Neutrophil (primary cell): ENCODE results near the gene LNPEP.

Experiments used
- H3K27ac ChIP-seq: fragments of 200-600 bp; sonication (generic); 2 replicates; pipeline ENCODE4 v1.5.1; 2016; ENCODE audit warnings: mild to moderate bottlenecking, moderate library complexity
- H3K27me3 ChIP-seq: fragments of 200-600 bp; sonication (generic); 2 replicates; pipeline ENCODE4 v1.6.0; 2016; ENCODE audit warnings: mild to moderate bottlenecking
- H3K36me3 ChIP-seq: fragments of 200-600 bp; sonication (generic); 2 replicates; pipeline ENCODE4 v1.5.1; 2017
- H3K4me1 ChIP-seq, 2 experiments: fragments of 200-600 bp in 1 of 2; sonication (generic) in 1 of 2; 1 replicate in 1 of 2; 2 replicates in 1 of 2; pipeline versions ENCODE4 v1.5.1 to v1.6.1; 2013 to 2016; ENCODE audit warnings: low read depth in 1 of 2, low read length in 1 of 2, mild to moderate bottlenecking in 1 of 2, moderate library complexity in 1 of 2; ENCODE audit not compliant: control insufficient read depth in 1 of 2, insufficient read depth in 1 of 2
- H3K4me3 ChIP-seq, 2 experiments: fragments of 200-600 bp in 1 of 2; sonication (generic) in 1 of 2; 1 replicate in 1 of 2; 2 replicates in 1 of 2; pipeline ENCODE4 v1.5.1; 2013 to 2016; ENCODE audit warnings: low read depth in 1 of 2, low read length in 1 of 2, mild to moderate bottlenecking in 1 of 2, moderate library complexity in 1 of 2
- H3K9me3 ChIP-seq: fragments of 200-600 bp; sonication (generic); 2 replicates; pipeline ENCODE4 v1.5.1; 2016
- TF ChIP-seq, protein P1 (sequence below): fragments of 200-600 bp; sonication (generic); IDR thresholded peaks from 2 replicates; pipeline ENCODE4 v1.5.1; 2016; ENCODE audit warnings: antibody characterized with exemption

LNPEP gene

DNA sequence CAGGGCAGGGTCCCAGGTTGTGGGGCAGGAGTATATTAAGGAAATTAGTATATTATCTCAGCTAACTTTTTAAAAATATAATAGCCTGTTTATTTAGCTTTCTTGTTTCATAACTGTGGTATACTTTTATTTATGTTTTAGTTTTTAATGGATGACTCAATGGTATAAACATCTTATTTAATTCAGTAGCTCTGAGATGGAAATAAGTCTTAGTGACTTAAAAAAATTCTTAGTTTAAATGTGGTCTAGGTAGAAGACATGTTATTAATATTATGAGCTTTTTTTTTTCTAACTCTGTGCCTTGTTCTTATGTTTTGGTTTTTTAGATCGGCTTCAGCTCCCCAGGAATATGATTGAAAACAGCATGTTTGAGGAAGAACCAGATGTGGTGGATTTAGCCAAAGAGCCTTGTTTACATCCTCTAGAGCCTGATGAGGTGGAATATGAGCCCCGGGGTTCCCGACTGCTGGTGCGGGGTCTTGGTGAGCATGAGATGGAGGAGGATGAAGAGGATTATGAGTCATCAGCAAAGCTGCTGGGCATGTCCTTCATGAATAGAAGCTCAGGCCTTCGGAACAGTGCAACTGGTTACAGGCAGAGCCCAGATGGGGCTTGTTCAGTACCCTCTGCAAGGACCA, 43.1 kb downstream of the LNPEP start:
- Histone ChIP-seq H3K4me3 (no peak overlapping the region), H3K9me3 (no peaks in the 10 kb centered on the region), H3K27me3 (no peaks in the 10 kb centered on the region), H3K27ac (no peak overlapping the region), H3K36me3 (peaks cover 15% of the 10 kb centered on the region), H3K4me1 (no peaks in the 10 kb centered on the region)
- TF ChIP-seq, protein P1, sequence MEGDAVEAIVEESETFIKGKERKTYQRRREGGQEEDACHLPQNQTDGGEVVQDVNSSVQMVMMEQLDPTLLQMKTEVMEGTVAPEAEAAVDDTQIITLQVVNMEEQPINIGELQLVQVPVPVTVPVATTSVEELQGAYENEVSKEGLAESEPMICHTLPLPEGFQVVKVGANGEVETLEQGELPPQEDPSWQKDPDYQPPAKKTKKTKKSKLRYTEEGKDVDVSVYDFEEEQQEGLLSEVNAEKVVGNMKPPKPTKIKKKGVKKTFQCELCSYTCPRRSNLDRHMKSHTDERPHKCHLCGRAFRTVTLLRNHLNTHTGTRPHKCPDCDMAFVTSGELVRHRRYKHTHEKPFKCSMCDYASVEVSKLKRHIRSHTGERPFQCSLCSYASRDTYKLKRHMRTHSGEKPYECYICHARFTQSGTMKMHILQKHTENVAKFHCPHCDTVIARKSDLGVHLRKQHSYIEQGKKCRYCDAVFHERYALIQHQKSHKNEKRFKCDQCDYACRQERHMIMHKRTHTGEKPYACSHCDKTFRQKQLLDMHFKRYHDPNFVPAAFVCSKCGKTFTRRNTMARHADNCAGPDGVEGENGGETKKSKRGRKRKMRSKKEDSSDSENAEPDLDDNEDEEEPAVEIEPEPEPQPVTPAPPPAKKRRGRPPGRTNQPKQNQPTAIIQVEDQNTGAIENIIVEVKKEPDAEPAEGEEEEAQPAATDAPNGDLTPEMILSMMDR = no peak

DNA sequence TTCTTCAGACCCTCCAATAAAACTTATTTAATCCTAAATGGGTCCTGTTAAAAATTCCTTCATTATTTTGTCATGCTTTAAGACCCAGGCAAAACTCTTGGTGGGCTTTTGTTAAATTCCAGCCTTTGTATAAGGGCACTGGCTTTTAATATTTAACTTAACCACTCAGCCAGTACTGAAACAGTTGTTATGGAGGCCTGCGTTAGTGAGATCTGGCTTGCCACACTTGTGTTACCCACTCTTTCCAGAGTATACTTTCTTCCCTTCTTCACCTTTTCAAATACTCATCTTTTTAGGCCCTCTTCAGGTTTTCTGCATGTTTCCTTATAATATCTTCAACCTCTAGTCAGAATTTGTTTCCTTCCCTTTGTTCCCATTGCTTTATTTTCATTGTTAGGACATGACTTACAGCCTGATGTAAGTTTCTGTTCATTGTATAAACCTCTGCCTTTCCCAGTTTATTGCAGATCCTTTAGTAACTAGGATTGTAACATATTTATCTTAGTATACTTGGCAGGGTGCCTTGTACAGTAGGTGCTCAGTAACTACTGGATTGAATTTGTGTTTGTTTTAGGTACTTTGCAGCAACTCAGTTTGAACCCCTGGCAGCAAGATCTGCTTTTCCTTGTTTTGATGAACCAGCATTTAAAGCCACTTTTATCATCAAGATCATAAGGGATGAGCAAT, 48.8 kb downstream of the LNPEP start:
- peaks cover 29% of the 10 kb centered on the region for H3K36me3 ChIP-seq
- H3K4me1 ChIP-seq = peaks cover 0 to 4% of the 10 kb centered on the region in 2 experiments
- H3K27ac ChIP-seq = no peak overlapping the region
- H3K9me3 ChIP-seq = no peaks in the 10 kb centered on the region
- H3K4me3 ChIP-seq = no peak overlapping the region
- no peaks in the 10 kb centered on the region for H3K27me3 ChIP-seq
- TF ChIP-seq, protein P1 = no peak

DNA sequence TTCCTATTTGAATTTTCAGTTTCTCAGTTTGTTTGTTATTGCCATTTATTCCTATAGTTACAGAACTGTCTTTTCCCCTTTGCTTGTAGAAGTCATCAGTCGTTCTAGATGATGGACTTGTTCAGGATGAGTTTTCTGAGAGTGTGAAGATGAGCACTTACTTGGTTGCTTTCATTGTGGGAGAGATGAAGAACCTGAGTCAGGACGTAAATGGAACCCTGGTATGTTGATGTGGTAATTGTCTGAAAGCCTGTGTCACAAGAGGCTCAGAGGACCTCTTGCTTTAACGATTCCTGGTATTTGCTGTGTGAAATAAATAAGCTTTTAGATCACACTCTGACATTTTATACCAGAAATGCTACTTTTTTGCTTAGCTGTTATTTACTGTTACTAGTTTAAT, 50.6 kb downstream of the LNPEP start:
- H3K27ac ChIP-seq = peak overlapping the region; percentile 11
- H3K4me1 ChIP-seq = peaks cover 0 to 4% of the 10 kb centered on the region in 2 experiments
- no peaks in the 10 kb centered on the region for H3K27me3 ChIP-seq
- peaks cover 35% of the 10 kb centered on the region for H3K36me3 ChIP-seq
- no peaks in the 10 kb centered on the region for H3K9me3 ChIP-seq
- no peak overlapping the region for H3K4me3 ChIP-seq
- TF ChIP-seq, protein P1 = no peak

DNA sequence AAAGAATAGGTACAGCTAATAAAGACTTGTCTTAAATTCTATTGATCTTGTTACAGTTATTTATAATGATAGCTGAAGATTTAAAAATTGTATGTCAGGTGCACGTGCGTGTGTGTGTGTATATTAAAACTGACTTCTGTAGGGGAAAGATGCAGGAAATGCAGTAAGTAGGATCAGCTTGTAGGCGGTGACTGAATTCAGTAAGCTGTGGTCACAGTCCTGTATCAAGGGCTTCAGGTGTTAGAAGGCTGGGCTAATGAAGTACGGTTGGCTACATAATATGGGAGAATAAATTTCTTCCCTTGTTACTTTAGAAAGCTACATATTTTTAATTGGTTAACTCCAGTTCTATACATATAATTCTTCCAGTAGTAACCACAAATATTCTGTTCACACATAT, 54.2 kb downstream of the LNPEP start:
- TF ChIP-seq, protein P1 = no peak
- Histone ChIP-seq H3K4me3 (no peak overlapping the region), H3K27ac (no peak overlapping the region), H3K36me3 (peaks cover 60% of the 10 kb centered on the region), H3K4me1 (peaks cover 0 to 4% of the 10 kb centered on the region in 2 experiments), H3K9me3 (no peaks in the 10 kb centered on the region), H3K27me3 (no peaks in the 10 kb centered on the region)

DNA sequence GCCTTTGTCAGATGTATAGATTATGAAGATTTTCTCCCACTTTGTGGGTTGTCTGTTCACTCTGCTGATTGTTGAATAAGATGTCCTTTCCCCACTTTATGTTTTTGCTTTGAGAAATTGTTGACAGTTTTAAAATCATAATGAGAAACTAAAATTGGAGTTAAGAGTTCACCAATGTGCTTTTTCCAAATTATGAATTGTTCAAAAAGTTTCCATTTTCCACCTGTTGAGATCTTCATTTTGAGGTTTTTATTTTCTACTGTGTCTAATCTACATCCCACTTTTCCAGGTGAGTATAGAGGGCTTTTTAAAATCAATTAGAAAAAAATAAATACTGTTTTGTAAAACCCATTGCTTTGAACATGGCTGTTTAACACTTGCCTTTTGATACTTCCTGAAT, 55.8 kb downstream of the LNPEP start:
- Histone ChIP-seq H3K9me3 (no peaks in the 10 kb centered on the region), H3K4me1 (no peaks in the 10 kb centered on the region), H3K36me3 (peaks cover 55% of the 10 kb centered on the region), H3K27ac (no peak overlapping the region), H3K27me3 (no peaks in the 10 kb centered on the region), H3K4me3 (no peak overlapping the region)
- TF ChIP-seq, protein P1 = no peak
